HEK293T (cell line): ENCODE measurements around the gene TMEM236.

ENCODE experiments used
- CTCF ChIA-PET: fragments of 350-600 bp; formaldehyde crosslinking; extraction: SDS; loops from one replicate; lab custom pipeline; 2021; ENCODE audit warnings: antibody characterized with exemption, inconsistent platforms; lab: Yijun Ruan, JAX
- POLR2A ChIA-PET: fragments of 350-600 bp; formaldehyde crosslinking; extraction: SDS; loops from one replicate; lab custom pipeline; 2020; ENCODE audit warnings: antibody characterized with exemption, inconsistent platforms; lab: Yijun Ruan, JAX
- DNase-seq: peaks from one replicate; pipeline ENCODE4 v3.0.0; 2012; ENCODE audit warnings: mixed read lengths; ENCODE audit errors: extremely low spot score
- ARNT ChIP-seq: fragments of 450-650 bp; IDR thresholded peaks from 2 replicates; pipeline ENCODE4 v1.6.1; 2017; ENCODE audit warnings: mild to moderate bottlenecking
- BHLHE40 ChIP-seq: fragments of 450-650 bp; IDR thresholded peaks from 2 replicates; pipeline ENCODE4 v1.6.1; 2016; ENCODE audit warnings: mild to moderate bottlenecking, moderate library complexity, borderline replicate concordance
- CTBP1 ChIP-seq: fragments of 450-650 bp; IDR thresholded peaks from 2 replicates; pipeline ENCODE4 v1.6.1; 2016; ENCODE audit warnings: borderline replicate concordance
- ELF4 ChIP-seq: fragments of 450-650 bp; IDR thresholded peaks from 2 replicates; pipeline ENCODE4 v1.6.1; 2017; ENCODE audit warnings: antibody characterized with exemption
- FOXA1 ChIP-seq: fragments of 450-650 bp; IDR thresholded peaks from 2 replicates; pipeline ENCODE4 v1.6.1; 2016; ENCODE audit warnings: mild to moderate bottlenecking
- FOXK2 ChIP-seq: fragments of 450-650 bp; IDR thresholded peaks from 2 replicates; pipeline ENCODE4 v1.6.1; 2016; ENCODE audit warnings: mild to moderate bottlenecking
- FOXM1 ChIP-seq: fragments of 450-650 bp; IDR thresholded peaks from 2 replicates; pipeline ENCODE4 v1.6.1; 2017; ENCODE audit warnings: mild to moderate bottlenecking, borderline replicate concordance
- HDGF ChIP-seq: fragments of 450-650 bp; IDR thresholded peaks from 2 replicates; pipeline ENCODE4 v1.6.1; 2017; ENCODE audit warnings: antibody characterized with exemption, borderline replicate concordance
- L3MBTL2 ChIP-seq: fragments of 450-650 bp; conservative IDR thresholded peaks from 2 replicates; pipeline ENCODE4 v1.6.1; 2016; ENCODE audit warnings: mild to moderate bottlenecking
- LEF1 ChIP-seq: fragments of 450-650 bp; IDR thresholded peaks from 2 replicates; pipeline ENCODE4 v1.6.1; 2017; ENCODE audit warnings: mild to moderate bottlenecking, borderline replicate concordance
- NFRKB ChIP-seq: fragments of 450-650 bp; IDR thresholded peaks from 2 replicates; pipeline ENCODE4 v1.6.1; 2016; ENCODE audit warnings: mild to moderate bottlenecking, moderate library complexity
- PKNOX1 ChIP-seq: fragments of 450-650 bp; IDR thresholded peaks from 2 replicates; pipeline ENCODE4 v1.6.1; 2016
- SP1 ChIP-seq: fragments of 450-650 bp; IDR thresholded peaks from 2 replicates; pipeline ENCODE4 v1.6.1; 2017
- SUZ12 ChIP-seq: fragments of 450-650 bp; IDR thresholded peaks from 2 replicates; pipeline ENCODE4 v1.6.1; 2016; ENCODE audit warnings: mild to moderate bottlenecking
- TARDBP ChIP-seq: fragments of 450-650 bp; IDR thresholded peaks from 2 replicates; pipeline ENCODE4 v1.6.1; 2016
- ZNF384 ChIP-seq: fragments of 450-650 bp; IDR thresholded peaks from 2 replicates; pipeline ENCODE4 v1.6.1; 2016

The TMEM236 gene

GRCh38 chr10:17802976-17803375 is 51.0 kb downstream of the TMEM236 start:
- ChIA-PET POLR2A (no interaction called here), CTCF (no interaction called here)
- TF ChIP-seq TARDBP (no peak), ZNF384 (no peak), HDGF (no peak), PKNOX1 (no peak), L3MBTL2 (no peak), LEF1 (no peak), FOXM1 (no peak), SP1 (no peak), SUZ12 (no peak), CTBP1 (no peak), FOXK2 (no peak)
- no peak for DNase-seq

GRCh38 chr10:17805330-17805729 is 53.3 kb downstream of the TMEM236 start:
- ChIA-PET POLR2A (no interaction called here), CTCF (no interaction called here)
- DNase-seq, result no peak
- TF ChIP-seq ZNF384 (no peak), LEF1 (no peak), FOXK2 (no peak), BHLHE40 (no peak), ELF4 (no peak), ARNT (no peak), L3MBTL2 (no peak), SP1 (no peak), TARDBP (no peak), FOXA1 (no peak), PKNOX1 (no peak), NFRKB (no peak)

GRCh38 chr10:17805921-17806577 is 54.0 kb downstream of the TMEM236 start:
- ChIA-PET CTCF (no interaction called here), POLR2A (no interaction called here)
- no peak for DNase-seq
- TF ChIP-seq HDGF (no peak), ZNF384 (no peak), L3MBTL2 (no peak), PKNOX1 (no peak), TARDBP (no peak), FOXM1 (no peak), BHLHE40 (no peak), LEF1 (no peak), SP1 (no peak), CTBP1 (no peak), ARNT (no peak)

GRCh38 chr10:17808971-17809841 is 57.2 kb downstream of the TMEM236 start, which contains the start of gene MRC1:
Gene MRC1 (plus strand): TSS chr10:17809348. CDS start chr10:17809466, 118 bp downstream.
- POLR2A ChIA-PET, result no interaction called here
- DNase-seq, result no peak
- CTCF ChIA-PET, result no interaction called here
- TF ChIP-seq ZNF384, result no peak
- no peak for TF ChIP-seq FOXM1
- TF ChIP-seq SUZ12, result no peak
- no peak for TF ChIP-seq CTBP1
- TF ChIP-seq TARDBP, result no peak
- TF ChIP-seq BHLHE40, result no peak
- no peak for TF ChIP-seq LEF1
- TF ChIP-seq NFRKB, result no peak
- no peak for TF ChIP-seq PKNOX1

- ChIA-PET CTCF (no interaction called here), POLR2A (no interaction called here)
- TF ChIP-seq FOXK2, result no peak
- no peak for DNase-seq
Measured at GRCh38 chr10:17811146-17811865, 59.3 kb downstream of the TMEM236 start.
